GM10248 (cell line): ENCODE results near the gene RAB11FIP3.

ENCODE experiments used
- CTCF ChIA-PET: fragments of 300-600 bp; sonication (Branson Sonifier 250); formaldehyde crosslinking; extraction: SDS; loops from one replicate; lab custom pipeline; 2021; ENCODE audit warnings: antibody characterized with exemption; lab: Yijun Ruan, JAX
- POLR2A ChIA-PET: fragments of 350-650 bp; sonication (Branson Sonifier 250); formaldehyde crosslinking; extraction: SDS; loops from one replicate; lab custom pipeline; 2020; ENCODE audit warnings: antibody characterized with exemption; lab: Yijun Ruan, JAX
- DNase-seq: peaks from one replicate; pipeline ENCODE4 v3.0.0; 2012; ENCODE audit errors: extremely low spot score
- CTCF ChIP-seq: IDR thresholded peaks from 2 replicates; pipeline ENCODE4 v1.5.1; 2012; ENCODE audit warnings: mild to moderate bottlenecking, low read depth; ENCODE audit errors: extremely low read depth, missing control alignments, control extremely low read depth

RAB11FIP3 gene

DNA sequence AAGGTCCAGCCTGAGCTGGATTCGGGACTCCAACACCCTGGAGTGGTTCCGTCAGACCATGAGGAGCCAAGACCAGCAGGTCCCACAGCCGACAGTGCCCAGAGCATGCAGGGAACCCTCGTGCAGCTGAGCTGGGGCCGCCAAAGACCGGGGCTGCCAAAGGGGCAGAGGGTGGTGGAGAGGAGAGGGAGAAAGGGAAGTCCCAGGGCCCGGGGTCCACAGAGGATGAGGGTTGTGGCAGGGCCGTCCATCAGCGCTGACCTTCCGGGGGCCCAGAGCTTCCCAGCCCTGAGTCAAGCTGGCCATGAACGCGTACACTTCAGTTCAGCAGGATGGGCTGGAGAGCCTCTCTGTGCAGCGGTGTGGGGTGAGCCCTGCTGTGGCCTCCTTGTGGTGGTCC lies 95.4 kb downstream of the RAB11FIP3 start:
- ChIA-PET CTCF (no interaction called here), POLR2A (no interaction called here)
- no peak for TF ChIP-seq CTCF
- DNase-seq, result no peak

- TF ChIP-seq CTCF, result no peak
- CTCF ChIA-PET, result interaction anchor here (0.9 to 1.8 kb wide), 2 partner anchors 7 to 16 kb away, joined by 3 to 5 read pairs; no protein-coding TSS in a partner anchor
- DNase-seq, result no peak
- POLR2A ChIA-PET, result no interaction called here
Measured at GRCh38 chr16:521381-522210, 96.1 kb downstream of the RAB11FIP3 start.

DNA sequence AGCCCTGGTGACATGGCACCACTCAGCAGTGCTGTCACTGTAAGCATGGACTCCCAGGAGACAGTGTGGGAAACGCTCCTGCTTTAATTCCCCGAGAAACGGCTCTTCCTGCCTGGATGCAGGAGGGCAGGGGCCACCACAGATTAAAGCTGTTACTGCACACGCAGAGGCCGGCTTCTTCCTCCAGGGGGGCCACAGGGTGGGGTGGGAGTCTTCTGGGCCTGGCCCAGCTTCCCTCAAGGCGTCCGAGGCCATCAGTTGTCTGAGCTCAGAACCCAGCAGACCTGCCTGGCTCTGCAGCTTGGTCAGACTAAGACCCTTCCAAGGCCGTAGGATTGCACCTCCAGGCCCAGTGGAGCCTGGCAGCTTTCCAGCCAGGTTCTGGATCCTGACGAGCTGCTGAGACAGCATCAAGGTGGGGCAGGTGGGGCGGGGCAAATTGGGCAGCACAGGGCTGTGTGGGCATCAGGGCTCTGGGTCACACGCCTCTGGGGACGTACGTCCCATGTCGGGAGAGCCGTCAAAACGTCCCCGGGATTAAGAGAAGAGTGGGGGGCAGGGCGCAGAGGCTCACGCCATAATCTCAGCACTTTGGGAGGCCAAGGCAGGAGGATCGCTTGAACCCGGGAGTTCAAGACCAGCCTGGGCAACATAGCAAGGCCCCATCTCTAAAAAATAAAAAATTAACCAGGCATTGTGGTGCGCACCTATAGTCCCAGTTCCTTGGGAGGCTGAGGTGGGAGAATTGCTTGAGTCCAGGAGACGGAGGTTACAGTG lies 97.1 kb downstream of the RAB11FIP3 start:
- CTCF ChIA-PET, result interaction anchor here (0.9 to 1.8 kb wide), 2 partner anchors 8 to 15 kb away, joined by 3 to 5 read pairs; no protein-coding TSS in a partner anchor
- no peak for TF ChIP-seq CTCF
- no peak for DNase-seq
- POLR2A ChIA-PET, result no interaction called here

DNA sequence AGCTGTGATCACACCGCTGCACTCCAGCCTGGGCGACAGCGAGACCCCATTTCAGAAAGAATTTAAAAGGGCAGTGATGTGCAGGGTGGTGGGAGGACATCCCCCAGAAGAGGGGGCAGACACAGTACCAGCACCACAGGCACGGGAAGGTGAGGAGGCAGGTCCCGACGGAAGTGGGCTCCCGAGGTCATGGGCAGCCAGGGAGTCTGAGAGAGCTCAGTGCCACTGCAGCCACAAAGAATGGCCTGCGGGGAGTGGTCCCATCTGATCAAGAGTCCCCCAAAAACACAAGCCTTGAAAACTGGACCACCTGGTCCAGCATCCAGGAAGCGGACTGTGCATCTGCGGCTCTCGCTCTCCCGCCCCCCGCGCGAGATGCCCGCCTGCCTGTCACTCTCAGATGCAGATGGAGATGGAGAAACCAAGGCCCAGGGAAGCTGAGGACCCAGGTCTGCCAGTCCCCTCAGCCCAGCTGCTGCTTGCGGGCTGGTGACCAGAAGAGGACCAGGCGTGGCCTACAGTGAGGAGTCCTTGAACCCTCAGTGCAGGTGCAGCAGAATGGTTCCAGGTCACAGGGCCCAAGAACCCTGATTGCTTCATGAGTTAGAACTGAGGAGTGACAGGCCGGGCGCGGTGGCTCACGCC lies 97.8 kb downstream of the RAB11FIP3 start:
- CTCF ChIA-PET, result interaction anchor here (1.8 kb wide), 1 partner anchor 9 kb away, joined by 5 read pairs; no protein-coding TSS in a partner anchor
- POLR2A ChIA-PET, result no interaction called here
- no peak for DNase-seq
- no peak for TF ChIP-seq CTCF

GRCh38 chr16:524274-525040 lies 99.0 kb downstream of the RAB11FIP3 start:
- TF ChIP-seq CTCF, result no peak
- POLR2A ChIA-PET, result no interaction called here
- CTCF ChIA-PET, result no interaction called here
- no peak for DNase-seq
